NCI-H226 (cell line): ENCODE results near the gene ACTR5.

Source experiments
- DNase-seq: peaks from one replicate; pipeline ENCODE4 v3.0.0-alpha.2; 2015

Gene ACTR5

DNA sequence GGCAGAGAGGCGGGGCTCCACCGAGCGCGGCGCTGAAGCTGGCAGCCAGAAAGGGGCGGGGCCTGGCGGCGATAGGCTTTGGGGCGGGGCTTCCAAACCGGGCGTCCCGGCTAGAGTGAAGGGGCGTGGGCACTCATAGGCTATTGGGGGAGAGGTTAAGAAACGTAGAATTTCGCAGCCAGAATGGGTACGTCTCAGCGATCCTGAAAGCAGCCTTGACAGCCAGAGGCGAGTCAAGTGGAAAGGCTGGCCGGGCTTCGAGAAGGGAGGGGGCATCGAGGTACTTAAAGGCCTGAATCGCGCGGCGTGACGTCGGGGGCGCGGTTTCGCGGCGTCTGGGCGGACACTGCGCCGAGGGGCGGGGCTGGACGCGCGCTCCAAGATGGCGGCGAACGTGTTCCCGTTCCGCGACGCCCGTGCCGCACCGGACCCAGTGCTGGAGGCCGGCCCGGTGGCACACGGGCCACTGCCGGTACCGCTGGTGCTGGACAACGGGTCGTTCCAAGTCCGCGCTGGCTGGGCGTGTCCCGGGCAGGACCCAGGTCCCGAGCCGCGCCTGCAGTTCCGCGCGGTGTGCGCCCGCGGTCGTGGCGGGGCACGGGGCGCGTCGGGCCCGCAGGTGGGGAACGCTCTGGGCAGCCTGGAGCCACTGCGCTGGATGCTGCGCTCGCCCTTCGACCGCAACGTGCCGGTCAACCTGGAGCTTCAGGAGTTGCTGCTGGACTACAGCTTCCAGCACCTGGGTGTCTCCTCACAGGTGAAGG lies at the start of gene ACTR5:
TSS of gene ACTR5 (plus strand) at position 364 of the 764 bp plus-strand sequence. CDS start at position 383, 19 bp downstream.
- peak; percentile 66 for DNase-seq

- DNase-seq, result no peak
These were observed 49.7 kb upstream of the ACTR5 start for GRCh38 chr20:38698541-38698940.

DNA sequence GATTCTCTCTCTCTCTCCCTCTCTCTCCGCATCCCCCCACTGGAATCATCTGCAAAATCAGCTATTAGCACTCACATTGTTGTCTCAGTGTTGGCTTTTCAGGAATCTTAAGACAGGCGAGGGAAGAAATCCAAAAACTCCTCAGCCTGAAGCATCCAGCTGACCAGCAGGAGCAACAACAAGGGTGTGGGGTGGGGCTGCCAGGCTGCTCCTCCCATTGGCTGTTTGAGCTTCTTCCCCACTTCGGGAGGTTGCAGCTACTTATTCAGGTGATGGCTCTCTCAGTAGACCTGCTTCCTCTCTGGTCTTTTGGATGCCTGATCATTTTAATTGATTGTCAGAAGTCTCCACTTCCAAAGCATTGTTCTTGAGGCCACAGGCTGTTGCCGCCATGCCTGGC lies 48.1 kb upstream of the ACTR5 start:
- DNase-seq, result no peak

- no peak for DNase-seq
These were observed 47.3 kb upstream of the ACTR5 start for GRCh38 chr20:38700926-38701325.

GRCh38 chr20:38703526-38703925 lies 44.7 kb upstream of the ACTR5 start:
- no peak for DNase-seq

DNA sequence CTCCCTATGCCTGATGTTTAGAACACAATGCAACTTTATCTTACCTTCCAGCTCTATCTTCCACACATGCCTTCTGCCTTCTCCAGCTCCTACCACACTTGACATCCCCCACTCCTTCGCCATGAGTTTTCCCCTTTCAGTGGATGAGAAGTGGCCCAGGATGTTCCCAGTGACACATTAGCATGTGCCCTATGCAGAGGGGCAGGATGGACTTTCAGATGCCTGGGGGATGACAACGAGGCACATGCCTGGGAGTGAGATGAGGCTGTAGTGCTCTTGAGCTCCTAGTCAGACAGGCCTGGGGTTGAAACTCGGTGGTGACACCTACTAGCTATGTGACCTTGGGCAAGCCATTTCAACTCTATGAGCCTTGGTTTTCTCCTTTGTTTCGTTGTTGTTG lies 44.1 kb upstream of the ACTR5 start:
- DNase-seq, result no peak

DNA sequence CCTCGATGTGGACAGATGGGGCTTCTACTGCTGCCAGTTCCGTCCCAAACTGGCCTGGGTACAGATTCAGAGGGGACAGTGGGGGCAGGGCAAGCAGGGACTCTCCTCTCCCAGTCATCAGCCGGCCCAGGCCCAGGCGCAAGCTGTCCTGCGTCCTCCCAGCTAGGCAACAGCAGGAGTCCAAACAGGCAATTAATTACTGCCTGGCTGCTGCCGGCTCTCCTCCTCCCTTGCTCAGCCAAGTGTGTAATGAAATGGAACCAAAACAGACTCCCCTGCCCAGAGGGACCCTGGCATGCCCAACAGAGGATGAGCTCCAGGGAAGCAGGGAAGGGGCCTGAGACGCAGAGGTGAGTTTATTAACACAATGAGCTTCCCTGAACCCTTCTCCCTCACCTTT lies 41.8 kb upstream of the ACTR5 start:
- DNase-seq, result no peak

DNA sequence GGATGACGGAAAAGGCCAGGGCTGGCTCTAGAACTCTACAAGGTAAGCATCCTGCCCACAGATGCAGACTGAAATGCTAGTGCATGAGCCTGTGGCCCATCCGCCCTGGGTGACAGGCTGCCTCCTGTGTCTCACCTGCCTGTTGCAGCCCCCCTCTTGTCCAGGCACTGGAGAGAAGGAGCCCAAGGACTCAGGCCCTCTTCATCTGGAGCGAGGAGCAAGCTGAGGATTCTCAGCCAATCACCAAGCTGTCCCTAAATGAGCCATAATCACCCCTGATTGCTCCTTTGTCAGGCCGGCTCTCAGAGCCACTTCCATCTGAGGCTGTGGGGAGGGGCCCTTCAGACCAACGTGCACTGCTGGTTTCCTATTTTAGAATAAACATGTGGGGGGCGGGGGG lies 34.0 kb upstream of the ACTR5 start:
- no peak for DNase-seq

DNA sequence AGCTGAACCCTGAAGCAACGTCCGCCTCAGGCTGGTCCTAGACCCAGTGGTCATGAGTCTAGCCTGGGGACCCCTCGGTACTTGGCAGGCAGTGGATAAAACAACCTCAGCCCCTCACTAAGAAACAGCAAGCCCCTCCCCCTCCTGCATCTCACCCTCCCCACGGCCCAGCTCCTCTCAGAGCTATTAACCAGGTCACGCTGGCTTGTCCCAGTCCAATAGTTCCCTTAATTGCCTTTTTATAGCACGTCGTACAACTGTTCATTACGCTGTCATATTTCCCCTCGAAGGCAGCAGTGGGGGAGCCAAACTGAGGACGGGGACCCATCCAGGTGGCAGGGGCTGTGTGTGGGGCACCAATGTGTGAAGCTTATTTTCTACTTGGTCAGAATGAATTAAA lies 32.6 kb upstream of the ACTR5 start:
- DNase-seq, result no peak

DNA sequence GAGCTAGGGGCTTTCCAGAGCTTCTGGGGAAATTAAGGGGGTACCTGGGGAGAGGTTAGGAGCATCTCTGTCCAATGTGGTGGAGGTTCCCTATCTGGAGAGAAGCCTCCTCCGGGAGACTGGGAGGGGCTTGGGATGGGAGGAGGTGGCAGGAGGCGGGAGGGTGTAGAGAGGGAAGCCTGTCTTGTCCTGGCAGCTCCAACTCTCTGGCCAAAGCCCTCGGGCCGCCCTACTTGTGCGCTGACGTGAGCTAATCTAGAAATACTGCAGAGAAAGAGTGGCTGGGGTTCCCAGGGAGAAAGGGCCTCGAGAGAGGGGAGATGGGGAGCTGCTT lies 25.6 kb upstream of the ACTR5 start:
- no peak for DNase-seq

GRCh38 chr20:38723017-38723847 lies 25.0 kb upstream of the ACTR5 start:
- DNase-seq, result no peak

- DNase-seq, result no peak
These were observed 24.2 kb upstream of the ACTR5 start, which contains the start of gene SLC32A1 for GRCh38 chr20:38723848-38724625. Gene SLC32A1, plus strand, starts transcription at chr20:38724486. Its CDS starts 239 bp downstream, at chr20:38724725.

- no peak for DNase-seq
These were observed 23.6 kb upstream of the ACTR5 start for GRCh38 chr20:38724626-38725147.

GRCh38 chr20:38725148-38725901 lies 22.9 kb upstream of the ACTR5 start:
- no peak for DNase-seq

DNA sequence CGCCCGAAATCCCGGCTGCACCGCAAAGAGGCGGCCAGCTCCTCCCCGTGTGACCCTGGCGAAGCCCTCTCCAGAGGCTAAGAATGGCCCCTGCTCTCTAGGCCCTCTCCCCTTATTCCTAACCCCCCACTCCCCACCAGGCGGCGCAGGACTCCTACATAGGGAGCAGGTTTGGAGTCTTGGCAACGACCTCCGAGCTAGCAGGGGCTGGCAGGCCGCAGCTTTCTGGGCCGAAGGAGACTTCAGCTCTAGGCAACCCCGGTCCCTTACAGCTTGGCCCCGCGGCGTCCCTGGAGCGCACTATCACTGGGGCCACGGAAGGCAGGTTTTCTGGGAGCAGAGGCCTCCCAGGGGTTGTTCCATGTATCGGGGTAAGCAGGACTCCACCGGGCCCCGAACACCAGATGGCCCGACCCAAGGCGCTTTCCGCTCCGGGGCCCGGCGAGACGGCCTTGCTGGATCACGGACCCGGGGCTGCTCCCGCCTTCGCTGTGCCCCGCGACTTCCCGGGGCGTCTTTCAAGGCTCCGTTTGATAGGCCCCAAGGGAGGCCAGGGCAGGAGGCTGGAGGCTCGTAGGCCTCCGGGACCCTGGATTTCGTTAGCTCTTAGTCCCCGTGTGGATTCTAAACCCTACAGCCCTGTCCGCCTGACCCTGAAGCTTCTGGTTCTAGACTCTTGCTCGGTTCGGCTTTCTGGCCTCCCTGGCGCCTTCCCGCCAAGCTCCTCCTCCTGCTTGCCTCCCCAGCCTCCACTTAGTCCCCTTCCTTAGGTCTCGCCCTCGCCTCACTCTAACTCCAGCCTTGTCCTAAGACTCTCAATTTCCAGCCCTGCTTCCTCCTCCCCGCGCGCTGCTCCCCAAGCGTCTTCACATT lies 22.1 kb upstream of the ACTR5 start:
- no peak for DNase-seq

DNA sequence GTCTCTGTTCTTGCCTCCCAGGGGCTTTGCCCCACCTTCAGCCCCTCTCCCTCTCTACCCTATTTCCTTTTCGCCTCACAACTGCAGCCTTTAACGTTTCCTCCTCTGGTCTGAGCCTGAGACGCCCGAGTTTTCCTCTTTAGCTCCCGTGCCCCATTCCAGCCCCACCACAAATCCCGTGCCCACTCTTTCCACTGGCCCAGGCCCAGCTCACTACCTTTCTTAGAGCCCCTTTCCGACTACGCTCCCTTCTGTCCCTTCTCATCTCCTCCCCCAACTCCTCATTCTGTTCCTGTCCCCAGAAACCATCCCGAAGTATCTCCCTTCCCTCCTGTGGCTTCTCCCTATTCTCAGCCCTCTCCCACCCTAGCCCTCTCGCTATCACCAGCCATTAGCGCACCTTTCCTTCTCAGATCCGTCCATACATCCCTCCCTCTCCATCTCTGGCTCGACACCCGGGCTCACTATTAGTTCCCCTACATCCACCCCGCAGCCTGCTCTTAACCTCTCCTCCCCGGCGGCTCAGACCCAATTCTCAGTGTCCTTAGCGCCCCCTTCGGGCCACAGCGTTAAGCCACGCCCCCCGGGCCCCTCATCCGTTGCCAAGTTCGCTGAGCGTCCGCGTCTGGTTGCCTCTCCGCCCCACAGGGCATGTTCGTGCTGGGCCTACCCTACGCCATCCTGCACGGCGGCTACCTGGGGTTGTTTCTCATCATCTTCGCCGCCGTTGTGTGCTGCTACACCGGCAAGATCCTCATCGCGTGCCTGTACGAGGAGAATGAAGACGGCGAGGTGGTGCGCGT lies 21.3 kb upstream of the ACTR5 start:
- DNase-seq, result no peak

GRCh38 chr20:38727607-38728190 lies 20.6 kb upstream of the ACTR5 start:
- no peak for DNase-seq

GRCh38 chr20:38728191-38728781 lies 20.0 kb upstream of the ACTR5 start:
- DNase-seq, result no peak

DNA sequence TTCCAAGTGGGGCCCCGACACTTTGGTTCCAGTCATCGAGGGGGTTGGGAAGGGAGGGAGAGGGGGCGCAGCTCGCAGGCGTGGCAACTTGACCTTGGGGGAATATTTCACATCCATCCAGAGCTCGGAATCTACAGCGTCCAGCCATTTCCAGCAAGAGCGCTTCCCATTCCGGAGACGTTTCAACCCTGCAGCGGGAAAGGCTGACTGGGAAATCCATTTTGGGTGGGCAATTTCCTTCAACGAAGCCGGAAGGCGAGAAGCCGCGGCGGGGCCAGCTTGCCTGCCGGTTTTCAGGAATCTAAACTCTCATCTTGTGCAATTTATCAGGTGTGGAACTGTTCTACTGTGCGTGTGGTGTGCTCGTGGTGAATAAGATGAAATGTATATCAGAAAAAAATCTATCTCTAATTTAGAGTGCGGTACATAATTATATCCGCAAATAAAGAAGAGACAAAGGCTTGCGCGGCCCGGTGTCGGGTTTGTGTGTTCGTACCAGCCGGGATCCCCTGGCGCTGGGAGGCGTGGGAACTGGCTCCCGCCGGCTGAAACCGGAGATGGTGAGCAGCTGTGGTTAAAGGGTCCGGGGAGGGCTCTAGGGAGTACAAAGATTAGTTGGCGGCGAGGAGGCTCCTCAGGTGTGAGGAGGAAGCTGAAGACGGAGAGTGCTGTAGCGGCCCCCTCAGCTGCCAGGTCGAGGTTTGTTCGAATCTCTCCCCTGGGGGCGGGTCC lies 19.2 kb upstream of the ACTR5 start:
- DNase-seq, result no peak
